Measurements from ENCODE around the gene CARHSP1. TPM values are rescaled to one million over a fixed set of nuclear protein-coding genes. Genes with fewer than 3 reads are reported as not detected.
"Not testable (repeated sequence)": the region's sequence is repeated elsewhere in the genome, so short reads cannot be mapped to it uniquely, and the experiment has no call there.

The CARHSP1 gene
- total RNA-seq, 2 experiments from 2014 or later: 209 to 217 TPM

DNA sequence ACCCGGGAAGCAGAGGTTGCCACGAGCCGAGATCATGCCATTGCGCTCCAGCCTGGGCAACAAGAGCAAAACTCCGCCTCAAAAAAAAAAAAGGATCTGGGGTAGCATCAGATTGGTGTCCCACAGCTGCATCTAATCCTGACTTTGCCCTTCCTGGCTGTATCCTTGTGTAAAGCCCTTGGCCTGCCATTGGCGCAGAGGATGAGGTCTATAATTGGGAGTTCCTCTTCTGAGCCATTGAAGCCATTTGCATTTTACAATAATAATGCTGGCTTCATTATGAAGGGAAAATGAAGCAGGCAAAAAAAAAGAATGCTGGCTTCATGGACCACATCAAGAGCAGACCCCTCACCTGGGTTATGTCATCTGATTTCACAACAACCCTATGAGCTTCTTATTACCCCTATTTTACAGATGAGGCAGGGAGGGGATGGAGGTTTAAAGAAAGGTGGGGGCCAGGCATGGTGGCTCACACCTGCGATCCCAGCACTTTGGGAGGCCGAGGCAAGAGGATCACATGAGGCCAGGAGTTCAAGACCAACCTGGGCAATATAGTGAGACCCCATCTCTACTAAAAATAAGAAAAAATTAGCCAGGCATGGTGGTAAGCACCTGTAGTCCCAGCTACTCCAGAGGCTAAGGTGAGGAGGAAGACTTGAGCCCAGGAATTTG, 12.2 kb upstream of the CARHSP1 start:
- peaks cover 5% of the 10 kb centered on the region for H3K27me3 Mint-ChIP-seq (ENCODE audit: low read depth)
- CTCF ChIA-PET: interaction anchor here (0.6 to 4.1 kb wide), 33 partner anchors 8 to 314 kb away, joined by 3 to 34 read pairs (median 5); partner anchors contain the start of genes CARHSP1, PMM2 and TMEM186
- no peak overlapping the region for H3K27ac Mint-ChIP-seq
- DNase-seq (no peak), ATAC-seq (no peak)
- H3K9me3 Mint-ChIP-seq (ENCODE audit: insufficient read depth): no peaks in the 10 kb centered on the region
- H3K36me3 Mint-ChIP-seq (ENCODE audit: low read depth): no peaks in the 10 kb centered on the region
- POLR2A ChIA-PET: interaction anchor here (1.3 to 2.5 kb wide), 3 partner anchors 12 to 312 kb away, joined by 3 to 12 read pairs (median 4); partner anchors contain the start of genes CARHSP1, PMM2 and TMEM186
- H3K4me1 Mint-ChIP-seq (ENCODE audit: low read depth): peaks cover 23% of the 10 kb centered on the region
- no peak overlapping the region for H3K4me3 Mint-ChIP-seq

DNA sequence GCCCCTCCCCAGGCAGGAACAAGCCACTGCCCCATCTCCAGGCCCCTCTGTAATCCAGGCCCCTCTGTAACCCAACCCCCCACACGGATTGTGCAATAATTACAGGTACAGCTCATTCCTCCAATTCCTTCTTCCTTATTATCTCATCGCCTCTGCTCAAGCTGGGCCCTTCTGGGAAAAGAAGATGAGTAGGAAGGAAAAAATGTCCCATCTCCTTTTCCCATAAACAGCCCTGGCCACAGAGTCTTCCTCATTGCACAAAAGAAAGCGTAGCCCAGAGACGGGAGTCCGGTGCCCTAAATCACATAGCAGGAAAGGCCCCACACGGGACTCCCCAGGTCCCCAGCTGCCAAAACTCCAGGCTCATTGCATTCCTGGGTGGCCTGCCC, 9.7 kb upstream of the CARHSP1 start:
- ChIA-PET CTCF (interaction anchor here (0.7 to 4.1 kb wide), 6 partner anchors 7 to 311 kb away, joined by 4 to 34 read pairs (median 16); partner anchors contain the start of genes CARHSP1, PMM2 and TMEM186), POLR2A (interaction anchor here (2.0 kb wide), 1 partner anchor 10 kb away, joined by 13 read pairs; the partner anchor contains the start of gene CARHSP1)
- Mint-ChIP-seq H3K9me3 (ENCODE audit: insufficient read depth) (no peaks in the 10 kb centered on the region), H3K27ac (no peak overlapping the region), H3K4me1 (ENCODE audit: low read depth) (peaks cover 31% of the 10 kb centered on the region), H3K27me3 (ENCODE audit: low read depth) (no peaks in the 10 kb centered on the region), H3K36me3 (ENCODE audit: low read depth) (no peaks in the 10 kb centered on the region), H3K4me3 (no peak overlapping the region)
- DNase-seq: no peak
- no peak for ATAC-seq

DNA sequence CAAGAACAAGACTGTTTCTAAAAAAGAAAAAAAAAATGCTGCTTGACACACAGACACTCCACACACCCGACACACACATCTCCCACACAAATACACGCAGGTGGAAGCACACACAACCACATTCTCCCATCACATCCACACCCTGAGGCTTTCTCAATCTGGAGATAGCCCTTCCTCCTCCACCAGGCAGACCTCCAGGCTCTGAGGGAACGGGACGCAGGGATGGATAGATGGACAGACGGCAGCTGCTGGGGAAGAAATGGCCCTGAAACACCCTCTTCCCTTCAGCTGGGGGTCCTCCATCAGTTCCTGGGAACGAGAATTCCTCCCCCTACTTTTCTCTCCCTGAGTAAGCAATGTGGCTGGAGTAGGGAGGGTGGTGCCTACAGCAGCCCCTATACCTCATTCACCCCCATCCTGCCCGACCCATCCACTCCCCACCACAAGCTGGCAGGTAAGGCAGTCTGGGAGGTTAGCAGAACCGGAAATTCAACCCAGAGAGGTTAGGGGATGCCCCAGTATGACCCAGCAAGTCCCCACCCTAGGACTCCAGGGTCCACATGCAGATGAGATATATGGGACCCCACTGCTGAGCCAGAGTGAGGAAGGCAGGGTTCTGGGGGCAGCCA, 9.2 kb upstream of the CARHSP1 start:
- Mint-ChIP-seq H3K4me1 (ENCODE audit: low read depth) (peaks cover 33% of the 10 kb centered on the region), H3K27me3 (ENCODE audit: low read depth) (no peaks in the 10 kb centered on the region), H3K36me3 (ENCODE audit: low read depth) (no peaks in the 10 kb centered on the region), H3K4me3 (no peak overlapping the region), H3K27ac (peak overlapping the region; percentile 10), H3K9me3 (ENCODE audit: insufficient read depth) (no peaks in the 10 kb centered on the region)
- ChIA-PET POLR2A (interaction anchor here (2.0 kb wide), 1 partner anchor 10 kb away, joined by 13 read pairs; the partner anchor contains the start of gene CARHSP1), CTCF (interaction anchor here (0.7 to 4.1 kb wide), 4 partner anchors 7 to 311 kb away, joined by 3 to 34 read pairs (median 12); partner anchors contain the start of gene CARHSP1)
- ATAC-seq (peak; percentile 24), DNase-seq (no peak)

DNA sequence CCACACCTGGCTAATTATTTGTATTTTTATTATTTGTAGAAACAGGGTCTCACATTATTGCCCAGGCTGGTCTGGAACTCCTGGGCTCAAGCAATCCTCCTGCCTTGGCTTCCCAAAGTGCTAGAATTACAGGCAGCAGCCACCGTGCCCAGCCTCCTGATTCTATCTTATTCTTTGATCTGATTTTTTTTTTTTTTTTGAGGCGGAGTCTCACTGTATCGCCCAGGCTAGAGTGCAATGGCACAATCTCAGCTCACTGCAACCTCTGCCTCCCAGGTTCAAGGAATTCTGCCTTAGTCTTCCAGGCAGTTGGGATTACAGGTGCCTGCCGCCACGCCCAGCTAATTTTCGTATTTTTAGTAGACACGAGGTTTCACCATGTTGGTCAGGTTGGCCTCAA, 6.5 kb upstream of the CARHSP1 start:
- DNase-seq; POLR2A ChIA-PET; H3K27ac Mint-ChIP-seq; H3K9me3 Mint-ChIP-seq (ENCODE audit: insufficient read depth); H3K4me3 Mint-ChIP-seq; ATAC-seq; H3K36me3 Mint-ChIP-seq (ENCODE audit: low read depth); H3K27me3 Mint-ChIP-seq (ENCODE audit: low read depth): not testable (repeated sequence)
- H3K4me1 Mint-ChIP-seq (ENCODE audit: low read depth): peaks cover 42% of the 10 kb centered on the region
- CTCF ChIA-PET: interaction anchor here (1.0 kb wide), 1 partner anchor 61 kb away, joined by 3 read pairs; no protein-coding TSS in a partner anchor

DNA sequence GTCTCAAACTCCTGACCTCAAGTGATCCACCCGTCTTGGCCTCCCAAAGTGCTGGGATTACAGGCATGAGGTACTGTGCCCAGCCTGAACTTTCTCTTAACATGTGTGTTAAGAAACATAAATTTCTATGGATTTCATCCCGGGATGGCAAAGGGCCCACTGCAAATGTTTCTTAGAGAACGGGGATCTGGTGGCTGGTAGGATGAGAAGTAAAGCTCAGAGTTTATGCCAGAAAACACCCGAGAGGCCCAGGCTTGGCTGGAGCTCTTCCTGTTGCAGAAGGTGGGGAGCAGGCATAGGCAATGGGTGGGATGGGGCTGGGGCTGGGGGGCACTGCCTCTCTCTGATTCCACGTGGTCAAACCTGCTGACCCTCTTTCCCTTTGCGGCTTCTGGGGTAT, 5.6 kb upstream of the CARHSP1 start:
- no peak for ATAC-seq
- H3K27ac Mint-ChIP-seq: peak overlapping the region; percentile 74
- peaks cover 45% of the 10 kb centered on the region for H3K4me1 Mint-ChIP-seq (ENCODE audit: low read depth)
- no peaks in the 10 kb centered on the region for H3K27me3 Mint-ChIP-seq (ENCODE audit: low read depth)
- H3K36me3 Mint-ChIP-seq (ENCODE audit: low read depth): no peaks in the 10 kb centered on the region
- no peaks in the 10 kb centered on the region for H3K9me3 Mint-ChIP-seq (ENCODE audit: insufficient read depth)
- H3K4me3 Mint-ChIP-seq: no peak overlapping the region
- POLR2A ChIA-PET: interaction anchor here (0.5 kb wide), 1 partner anchor 15 kb away, joined by 3 read pairs; no protein-coding TSS in a partner anchor
- CTCF ChIA-PET: interaction anchor here (0.7 to 2.0 kb wide), 9 partner anchors 9 to 307 kb away, joined by 3 to 5 read pairs (median 4); no protein-coding TSS in a partner anchor
- DNase-seq: no peak

DNA sequence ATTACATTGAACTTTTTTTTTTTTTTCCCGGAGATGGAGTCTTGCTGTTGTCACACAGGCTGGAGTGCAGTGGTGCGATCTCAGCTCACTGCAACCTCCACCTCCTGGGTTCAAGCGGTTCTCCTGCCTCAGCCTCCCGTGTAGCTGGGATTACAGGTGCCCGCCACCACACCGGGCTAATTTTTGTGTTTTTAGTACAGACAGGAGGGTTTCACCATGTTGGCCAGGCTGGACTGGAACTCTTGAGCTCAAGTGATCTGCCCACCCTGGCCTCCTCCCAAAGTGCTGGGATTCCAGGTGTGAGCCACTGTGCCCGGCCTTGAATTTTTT, 5.0 kb upstream of the CARHSP1 start:
- H3K27me3 Mint-ChIP-seq (ENCODE audit: low read depth); H3K9me3 Mint-ChIP-seq (ENCODE audit: insufficient read depth); H3K27ac Mint-ChIP-seq; ATAC-seq; H3K36me3 Mint-ChIP-seq (ENCODE audit: low read depth); H3K4me3 Mint-ChIP-seq; DNase-seq: not testable (repeated sequence)
- peaks cover 48% of the 10 kb centered on the region for H3K4me1 Mint-ChIP-seq (ENCODE audit: low read depth)
- CTCF ChIA-PET: interaction anchor here (0.7 to 2.0 kb wide), 14 partner anchors 9 to 306 kb away, joined by 3 to 6 read pairs (median 3); no protein-coding TSS in a partner anchor
- POLR2A ChIA-PET: interaction anchor here (0.5 kb wide), 1 partner anchor 15 kb away, joined by 3 read pairs; no protein-coding TSS in a partner anchor

DNA sequence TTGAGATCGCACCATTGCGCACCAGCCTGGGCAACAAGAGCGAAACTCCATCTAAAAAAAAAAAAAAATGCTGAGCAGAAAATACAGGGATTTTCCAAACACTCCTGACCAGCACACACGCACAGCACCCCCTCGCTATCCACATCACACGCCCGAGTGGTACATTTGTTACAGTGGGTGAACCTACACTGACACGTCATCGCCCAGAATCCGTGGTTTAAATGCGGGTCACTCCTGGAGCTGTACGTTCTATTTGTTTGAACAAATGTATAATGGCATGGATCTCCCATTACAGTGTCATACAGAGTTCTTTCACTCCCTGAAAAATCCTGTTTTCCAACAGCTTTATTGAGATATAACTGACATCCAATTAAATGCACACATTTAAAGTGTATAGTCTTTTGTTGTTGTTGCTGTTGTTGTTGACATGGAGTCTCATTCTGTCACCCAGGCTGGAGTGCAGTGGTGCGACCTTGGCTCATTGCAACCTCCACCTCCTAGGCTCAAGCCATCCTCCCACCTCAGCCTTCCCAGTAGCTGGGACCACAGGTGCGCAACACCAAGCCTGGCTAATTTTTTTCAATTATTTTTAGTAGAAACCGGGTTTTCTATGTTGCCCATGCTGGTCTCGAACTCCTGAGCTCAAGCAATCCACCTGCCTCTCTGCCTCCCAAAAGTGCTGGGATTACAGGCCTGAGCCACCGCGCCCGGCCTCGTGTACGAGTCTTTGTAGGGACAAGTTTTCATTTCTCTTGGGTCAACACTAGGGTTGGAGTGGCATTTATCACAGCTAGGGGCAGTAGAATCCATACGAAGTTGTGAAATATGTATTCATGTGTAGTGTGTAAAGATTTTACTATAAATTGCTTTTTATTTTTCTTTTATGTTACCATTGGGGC, 4.4 kb upstream of the CARHSP1 start:
- DNase-seq (no peak), ATAC-seq (no peak)
- no peak overlapping the region for H3K27ac Mint-ChIP-seq
- no peaks in the 10 kb centered on the region for H3K36me3 Mint-ChIP-seq (ENCODE audit: low read depth)
- H3K27me3 Mint-ChIP-seq (ENCODE audit: low read depth): no peaks in the 10 kb centered on the region
- H3K4me3 Mint-ChIP-seq: no peak overlapping the region
- H3K4me1 Mint-ChIP-seq (ENCODE audit: low read depth): peaks cover 43% of the 10 kb centered on the region
- no peaks in the 10 kb centered on the region for H3K9me3 Mint-ChIP-seq (ENCODE audit: insufficient read depth)
- POLR2A ChIA-PET: no interaction called here
- CTCF ChIA-PET: interaction anchor here (0.7 to 2.0 kb wide), 14 partner anchors 10 to 306 kb away, joined by 3 to 6 read pairs (median 3); no protein-coding TSS in a partner anchor

DNA sequence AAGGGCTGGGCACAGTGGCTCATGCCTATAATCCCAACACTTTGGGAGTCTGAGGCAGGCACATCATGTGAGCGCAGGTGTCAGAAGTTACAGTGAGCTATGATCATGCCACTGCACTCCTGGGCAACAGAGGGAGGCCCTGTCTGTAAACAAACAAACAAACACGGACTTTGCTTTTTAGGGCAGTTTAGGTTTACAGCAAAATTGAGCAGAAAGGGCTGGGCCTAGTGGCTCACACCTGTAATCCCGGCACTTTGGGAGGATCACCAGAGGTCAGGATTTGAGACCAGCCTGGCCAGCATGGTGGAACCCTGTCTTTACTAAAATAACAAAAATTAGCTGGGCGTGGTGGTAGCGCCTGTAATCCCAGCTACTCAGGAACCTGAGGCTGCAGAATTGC, 3.3 kb upstream of the CARHSP1 start:
- H3K4me1 Mint-ChIP-seq (ENCODE audit: low read depth): peaks cover 41% of the 10 kb centered on the region
- no peak for ATAC-seq
- H3K27ac Mint-ChIP-seq: no peak overlapping the region
- DNase-seq: no peak
- H3K9me3 Mint-ChIP-seq (ENCODE audit: insufficient read depth): no peaks in the 10 kb centered on the region
- peaks cover 11% of the 10 kb centered on the region for H3K36me3 Mint-ChIP-seq (ENCODE audit: low read depth)
- ChIA-PET POLR2A (no interaction called here), CTCF (interaction anchor here (1.5 to 3.3 kb wide), 3 partner anchors 8 to 64 kb away, joined by 6 to 34 read pairs (median 6); partner anchors contain the start of gene LITAFD)
- H3K27me3 Mint-ChIP-seq (ENCODE audit: low read depth): no peaks in the 10 kb centered on the region
- no peak overlapping the region for H3K4me3 Mint-ChIP-seq

DNA sequence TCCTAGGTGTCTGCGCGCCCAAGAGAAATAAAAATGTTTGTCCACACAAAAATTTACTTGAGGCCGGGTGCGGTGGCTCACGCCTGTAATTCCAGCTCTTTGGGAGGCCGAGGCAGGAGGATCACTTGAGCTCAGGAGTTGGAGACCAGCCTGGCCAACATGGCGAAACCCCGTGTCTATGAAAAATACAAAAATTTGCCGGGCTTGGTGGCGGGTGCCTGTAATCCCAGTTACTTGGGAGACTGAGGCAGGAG, 1.1 kb upstream of the CARHSP1 start:
- ATAC-seq; DNase-seq; H3K27me3 Mint-ChIP-seq (ENCODE audit: low read depth); H3K9me3 Mint-ChIP-seq (ENCODE audit: insufficient read depth): not testable (repeated sequence)
- peaks cover 58% of the 10 kb centered on the region for H3K4me1 Mint-ChIP-seq (ENCODE audit: low read depth)
- peaks cover 28% of the 10 kb centered on the region for H3K36me3 Mint-ChIP-seq (ENCODE audit: low read depth)
- ChIA-PET POLR2A (interaction anchor here (0.5 to 2.7 kb wide), 4 partner anchors 15 to 277 kb away, joined by 3 to 20 read pairs (median 12); partner anchors contain the start of gene HAPSTR1), CTCF (interaction anchor here (1.3 to 3.3 kb wide), 3 partner anchors 10 to 67 kb away, joined by 3 to 34 read pairs (median 6); partner anchors contain the start of gene LITAFD)
- H3K27ac Mint-ChIP-seq: peak overlapping the region; percentile 94
- peak overlapping the region; percentile 93 for H3K4me3 Mint-ChIP-seq

DNA sequence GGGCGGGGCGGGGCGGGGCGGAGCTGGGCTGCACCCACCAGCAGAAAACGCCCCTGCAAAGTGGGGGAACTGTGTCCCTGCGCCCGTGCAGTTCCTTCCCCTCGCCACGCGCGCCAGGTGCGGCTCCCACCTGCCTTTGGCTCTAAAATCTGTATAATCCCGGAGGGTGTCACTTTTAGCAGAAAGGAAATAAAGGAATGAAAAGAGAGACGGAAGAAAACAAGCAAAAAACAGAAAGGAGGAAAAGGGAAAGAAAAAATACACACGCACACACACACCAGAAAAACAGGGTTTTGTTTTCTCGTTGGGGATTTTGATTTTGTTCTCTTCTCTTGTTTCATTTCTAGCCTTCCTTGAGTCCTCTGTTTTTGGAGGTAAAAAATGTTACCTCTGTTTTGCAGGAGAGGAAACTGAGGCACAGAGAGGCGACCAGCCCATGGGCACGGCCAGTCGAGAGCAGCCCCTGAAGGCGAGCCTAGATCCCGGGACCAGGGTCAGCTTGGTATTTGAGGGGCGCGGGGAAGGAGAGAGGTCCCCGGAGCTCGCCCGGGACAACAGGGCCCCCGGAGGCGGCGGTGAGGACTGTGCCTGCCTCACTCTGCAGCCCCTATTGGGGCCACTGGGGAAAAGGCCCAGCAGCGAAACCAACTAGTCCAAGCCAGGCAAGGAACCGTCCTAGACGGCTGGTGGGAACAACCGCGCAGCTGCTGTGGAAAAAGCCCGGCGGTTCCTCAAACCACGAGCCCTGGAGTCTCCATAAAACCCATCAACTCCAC, 594 bp upstream of the CARHSP1 start:
- Mint-ChIP-seq H3K27me3 (ENCODE audit: low read depth) (no peaks in the 10 kb centered on the region), H3K36me3 (ENCODE audit: low read depth) (peaks cover 30% of the 10 kb centered on the region), H3K4me1 (ENCODE audit: low read depth) (peaks cover 56% of the 10 kb centered on the region), H3K4me3 (peak overlapping the region; percentile 93), H3K27ac (peak overlapping the region; percentile 94), H3K9me3 (ENCODE audit: insufficient read depth) (no peaks in the 10 kb centered on the region)
- CTCF ChIA-PET: interaction anchor here (0.9 to 3.3 kb wide), 9 partner anchors 9 to 302 kb away, joined by 3 to 34 read pairs (median 4); partner anchors contain the start of genes HAPSTR1, LITAFD and TMEM186
- POLR2A ChIA-PET: interaction anchor here (0.5 to 2.8 kb wide), 26 partner anchors 9 to 302 kb away, joined by 3 to 35 read pairs (median 4); partner anchors contain the start of genes HAPSTR1, PMM2 and TMEM186
- ATAC-seq (no peak), DNase-seq (no peak)
